Measurements from ENCODE around the gene COL8A2. TPM values are rescaled to one million over a fixed set of nuclear protein-coding genes. Genes with fewer than 3 reads are reported as not detected.
"Not testable (repeated sequence)": the region's sequence is repeated elsewhere in the genome, so short reads cannot be mapped to it uniquely, and the experiment has no call there.

Gene COL8A2
- total and polyA plus RNA-seq, 3 experiments from 2014 or later = 0.07 to 0.18 TPM; not detected in 1

- Mint-ChIP-seq H3K27me3 (no peaks in the 10 kb centered on the region), H3K36me3 (peaks cover 0 to 45% (median 8%) of the 10 kb centered on the region in 3 donors), H3K4me1 (peaks cover 74 to 79% (median 78%) of the 10 kb centered on the region in 3 donors), H3K4me3 (peak overlapping the region; percentile 81 to 90 (median 85)), H3K9me3 (no peaks in the 10 kb centered on the region), H3K27ac (peak overlapping the region; percentile 90 to 99 (median 95))
- ChIA-PET CTCF (interaction anchor here (1.1 to 15.1 kb wide), 8 partner anchors 9 to 145 kb away, joined by 3 to 113 read pairs (median 4); partner anchors contain the start of genes SH3D21 and TRAPPC3), POLR2A (interaction anchor here (1.1 to 3.1 kb wide), 3 partner anchors 11 to 63 kb away, joined by 3 to 43 read pairs (median 19); partner anchors contain the start of genes THRAP3 and TRAPPC3)
- Histone ChIP-seq H3K36me3 (ENCODE audit: insufficient read depth, low read length) (no peaks in the 10 kb centered on the region), H3K9me3 (ENCODE audit: low read length) (no peaks in the 10 kb centered on the region), H3K4me3 (ENCODE audit: low read length) (peak overlapping the region; percentile 78), H3K27me3 (ENCODE audit: insufficient read depth, low read length, poor library complexity, severe bottlenecking) (no peaks in the 10 kb centered on the region), H3K27ac (ENCODE audit: low read depth, low read length) (peak overlapping the region; percentile 87), H3K4me1 (ENCODE audit: insufficient read depth, low read length) (peaks cover 75% of the 10 kb centered on the region)
- peak; percentile 45 to 77 (median 66) for DNase-seq
Observed at GRCh38 chr1:36160949-36161485, 36.0 kb upstream of the COL8A2 start.

DNA sequence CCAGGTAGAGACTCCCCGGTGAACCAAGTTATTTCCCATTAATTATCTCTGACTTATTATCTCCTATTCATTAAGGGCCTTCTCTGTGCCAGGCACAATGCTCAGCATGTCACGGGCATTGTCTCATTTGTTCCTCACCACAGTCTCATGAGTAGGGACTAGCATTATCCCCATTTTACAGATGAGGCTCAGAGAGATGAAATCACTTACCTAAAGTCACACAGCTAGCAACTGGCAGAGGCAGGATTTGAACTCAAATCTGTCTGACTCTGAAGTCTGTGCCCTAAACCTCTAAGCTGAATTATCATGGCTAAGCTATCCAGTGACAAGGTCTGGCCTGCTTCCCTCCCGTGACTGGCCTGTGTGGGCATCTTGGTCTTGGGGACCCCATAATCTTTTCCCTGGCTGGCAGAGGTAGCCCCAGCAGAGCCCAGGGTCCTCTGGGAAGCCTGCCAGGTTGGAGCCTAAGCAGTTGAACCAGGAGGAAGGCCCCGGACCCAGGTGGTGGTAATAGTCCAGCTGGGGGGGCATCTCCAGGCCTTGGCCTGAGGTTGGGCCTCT, 35.4 kb upstream of the COL8A2 start:
- peaks cover 0 to 43% (median 8%) of the 10 kb centered on the region in 3 donors for H3K36me3 Mint-ChIP-seq
- CTCF ChIA-PET = interaction anchor here (1.2 to 15.1 kb wide), 7 partner anchors 10 to 146 kb away, joined by 3 to 113 read pairs (median 5); partner anchors contain the start of genes SH3D21 and TRAPPC3
- DNase-seq = no peak
- Histone ChIP-seq H3K36me3 (ENCODE audit: insufficient read depth, low read length) (no peaks in the 10 kb centered on the region), H3K27me3 (ENCODE audit: insufficient read depth, low read length, poor library complexity, severe bottlenecking) (no peaks in the 10 kb centered on the region), H3K27ac (ENCODE audit: low read depth, low read length) (peak overlapping the region; percentile 87), H3K4me1 (ENCODE audit: insufficient read depth, low read length) (peaks cover 72% of the 10 kb centered on the region), H3K9me3 (ENCODE audit: low read length) (no peaks in the 10 kb centered on the region), H3K4me3 (ENCODE audit: low read length) (peak overlapping the region; percentile 78)
- peak overlapping the region; percentile 62 to 99 (median 95) for H3K27ac Mint-ChIP-seq
- peak overlapping the region; percentile 81 to 90 (median 85) for H3K4me3 Mint-ChIP-seq
- no peaks in the 10 kb centered on the region for H3K27me3 Mint-ChIP-seq
- no peaks in the 10 kb centered on the region for H3K9me3 Mint-ChIP-seq
- H3K4me1 Mint-ChIP-seq = peaks cover 72 to 77% (median 76%) of the 10 kb centered on the region in 3 donors
- POLR2A ChIA-PET = interaction anchor here (1.1 to 3.1 kb wide), 3 partner anchors 10 to 64 kb away, joined by 4 to 43 read pairs (median 19); partner anchors contain the start of genes THRAP3 and TRAPPC3

DNA sequence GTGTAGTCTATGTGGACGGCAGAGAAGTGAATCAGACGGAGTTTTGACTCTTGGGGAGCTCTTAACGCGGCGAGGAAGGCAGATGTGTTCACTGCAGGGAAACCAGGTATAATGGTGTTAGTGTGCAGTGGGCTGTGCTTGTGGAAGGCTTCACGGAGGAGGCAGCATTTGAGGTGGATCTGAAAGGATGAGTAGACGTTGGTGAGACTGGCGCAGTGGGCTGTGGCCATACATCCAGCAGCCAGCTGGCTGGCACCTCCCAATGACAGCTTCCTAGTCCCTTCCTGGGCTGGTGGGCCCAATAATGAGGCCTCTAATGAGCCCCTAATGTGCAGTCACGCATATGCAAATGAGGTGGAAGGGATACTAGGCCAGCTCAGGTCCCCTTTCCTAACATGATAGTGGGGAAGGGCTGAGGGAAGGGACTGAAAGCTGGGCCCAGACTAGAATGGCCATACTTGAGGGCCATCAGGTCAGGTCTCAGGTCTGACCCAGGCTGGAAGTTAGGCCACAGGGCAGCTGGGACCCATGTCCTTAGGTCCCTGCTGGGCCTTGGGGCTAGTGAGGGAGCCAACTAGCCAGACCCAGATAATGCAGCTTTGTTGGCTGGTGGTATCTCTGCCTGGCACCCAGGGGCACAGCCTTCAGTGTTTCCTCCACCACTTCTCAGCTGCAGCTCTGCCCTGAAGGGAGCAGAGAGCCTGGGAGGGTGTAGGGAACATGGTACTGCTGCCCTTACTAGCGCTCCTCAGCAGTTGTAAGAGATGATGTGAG, 34.8 kb upstream of the COL8A2 start:
- peaks cover 74% of the 10 kb centered on the region for H3K4me1 ChIP-seq (ENCODE audit: insufficient read depth, low read length)
- H3K27me3 Mint-ChIP-seq = no peaks in the 10 kb centered on the region
- H3K4me3 ChIP-seq (ENCODE audit: low read length) = peak overlapping the region; percentile 78
- H3K9me3 ChIP-seq (ENCODE audit: low read length) = no peaks in the 10 kb centered on the region
- peaks cover 75 to 81% (median 76%) of the 10 kb centered on the region in 3 donors for H3K4me1 Mint-ChIP-seq
- no peaks in the 10 kb centered on the region for H3K36me3 ChIP-seq (ENCODE audit: insufficient read depth, low read length)
- H3K36me3 Mint-ChIP-seq = peaks cover 0 to 42% (median 7%) of the 10 kb centered on the region in 3 donors
- H3K9me3 Mint-ChIP-seq = no peaks in the 10 kb centered on the region
- ChIA-PET CTCF (interaction anchor here (1.2 to 15.1 kb wide), 7 partner anchors 10 to 123 kb away, joined by 3 to 113 read pairs (median 5); partner anchors contain the start of gene TRAPPC3), POLR2A (interaction anchor here (1.1 to 3.1 kb wide), 3 partner anchors 10 to 64 kb away, joined by 4 to 43 read pairs (median 19); partner anchors contain the start of genes THRAP3 and TRAPPC3)
- peak overlapping the region; percentile 87 for H3K27ac ChIP-seq (ENCODE audit: low read depth, low read length)
- peak overlapping the region; percentile 81 to 90 (median 85) for H3K4me3 Mint-ChIP-seq
- peak overlapping the region; percentile 62 to 99 (median 95) for H3K27ac Mint-ChIP-seq
- DNase-seq = no peak
- H3K27me3 ChIP-seq (ENCODE audit: insufficient read depth, low read length, poor library complexity, severe bottlenecking) = no peaks in the 10 kb centered on the region

DNA sequence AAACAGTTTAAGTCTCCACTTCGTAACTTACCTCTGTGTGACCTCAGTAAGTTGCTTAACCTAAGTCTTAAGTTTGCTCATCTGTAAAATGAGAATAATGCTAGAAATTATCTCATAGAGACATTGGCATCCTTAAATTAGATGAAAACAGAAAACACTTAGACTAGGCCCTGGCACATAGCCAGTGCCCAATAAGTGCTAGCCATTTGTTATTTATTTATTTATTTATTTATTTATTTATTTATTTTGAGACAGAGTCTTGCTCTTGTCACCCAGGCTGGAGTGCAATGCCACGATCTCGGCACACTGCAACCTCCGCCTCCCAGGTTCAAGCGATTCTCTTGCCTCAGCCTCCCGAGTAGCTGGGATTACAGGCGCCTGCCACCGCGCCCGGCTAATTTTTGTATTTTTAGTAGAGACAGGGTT, 33.8 kb upstream of the COL8A2 start:
- not testable (repeated sequence) for H3K27me3 ChIP-seq (ENCODE audit: insufficient read depth, low read length, poor library complexity, severe bottlenecking); H3K36me3 ChIP-seq (ENCODE audit: insufficient read depth, low read length); H3K9me3 ChIP-seq (ENCODE audit: low read length); DNase-seq; H3K27me3 Mint-ChIP-seq; H3K9me3 Mint-ChIP-seq
- Histone ChIP-seq H3K27ac (ENCODE audit: low read depth, low read length) (peak overlapping the region; percentile 21), H3K4me3 (ENCODE audit: low read length) (peak overlapping the region; percentile 85), H3K4me1 (ENCODE audit: insufficient read depth, low read length) (peaks cover 74% of the 10 kb centered on the region)
- ChIA-PET CTCF (interaction anchor here (1.4 to 15.1 kb wide), 4 partner anchors 9 to 28 kb away, joined by 4 to 113 read pairs (median 45); partner anchors contain the start of gene TRAPPC3), POLR2A (interaction anchor here (3.1 kb wide), 1 partner anchor 9 kb away, joined by 43 read pairs; the partner anchor contains the start of gene TRAPPC3)
- H3K4me3 Mint-ChIP-seq = peak overlapping the region; percentile 85 to 97 (median 92)
- peaks cover 0 to 34% (median 0%) of the 10 kb centered on the region in 3 donors for H3K36me3 Mint-ChIP-seq
- H3K27ac Mint-ChIP-seq = peak overlapping the region; percentile 86 to 99 (median 96)
- peaks cover 73 to 80% (median 73%) of the 10 kb centered on the region in 3 donors for H3K4me1 Mint-ChIP-seq

- ChIA-PET CTCF (interaction anchor here (1.0 to 6.0 kb wide), 4 partner anchors 8 to 62 kb away, joined by 3 to 57 read pairs (median 4); no protein-coding TSS in a partner anchor), POLR2A (no interaction called here)
- Mint-ChIP-seq H3K9me3 (no peaks in the 10 kb centered on the region), H3K36me3 (peaks cover 0 to 32% (median 0%) of the 10 kb centered on the region in 3 donors), H3K4me3 (peak overlapping the region; percentile 85 to 97 (median 92)), H3K27ac (peak overlapping the region; percentile 86 to 97 (median 94)), H3K4me1 (peaks cover 74 to 81% (median 74%) of the 10 kb centered on the region in 3 donors), H3K27me3 (no peaks in the 10 kb centered on the region)
- Histone ChIP-seq H3K27me3 (ENCODE audit: insufficient read depth, low read length, poor library complexity, severe bottlenecking) (no peaks in the 10 kb centered on the region), H3K4me3 (ENCODE audit: low read length) (peak overlapping the region; percentile 85), H3K36me3 (ENCODE audit: insufficient read depth, low read length) (no peaks in the 10 kb centered on the region), H3K4me1 (ENCODE audit: insufficient read depth, low read length) (peaks cover 75% of the 10 kb centered on the region), H3K9me3 (ENCODE audit: low read length) (no peaks in the 10 kb centered on the region), H3K27ac (ENCODE audit: low read depth, low read length) (peak overlapping the region; percentile 92)
- DNase-seq = no peak
Observed at GRCh38 chr1:36157973-36158826, 33.2 kb upstream of the COL8A2 start.

DNA sequence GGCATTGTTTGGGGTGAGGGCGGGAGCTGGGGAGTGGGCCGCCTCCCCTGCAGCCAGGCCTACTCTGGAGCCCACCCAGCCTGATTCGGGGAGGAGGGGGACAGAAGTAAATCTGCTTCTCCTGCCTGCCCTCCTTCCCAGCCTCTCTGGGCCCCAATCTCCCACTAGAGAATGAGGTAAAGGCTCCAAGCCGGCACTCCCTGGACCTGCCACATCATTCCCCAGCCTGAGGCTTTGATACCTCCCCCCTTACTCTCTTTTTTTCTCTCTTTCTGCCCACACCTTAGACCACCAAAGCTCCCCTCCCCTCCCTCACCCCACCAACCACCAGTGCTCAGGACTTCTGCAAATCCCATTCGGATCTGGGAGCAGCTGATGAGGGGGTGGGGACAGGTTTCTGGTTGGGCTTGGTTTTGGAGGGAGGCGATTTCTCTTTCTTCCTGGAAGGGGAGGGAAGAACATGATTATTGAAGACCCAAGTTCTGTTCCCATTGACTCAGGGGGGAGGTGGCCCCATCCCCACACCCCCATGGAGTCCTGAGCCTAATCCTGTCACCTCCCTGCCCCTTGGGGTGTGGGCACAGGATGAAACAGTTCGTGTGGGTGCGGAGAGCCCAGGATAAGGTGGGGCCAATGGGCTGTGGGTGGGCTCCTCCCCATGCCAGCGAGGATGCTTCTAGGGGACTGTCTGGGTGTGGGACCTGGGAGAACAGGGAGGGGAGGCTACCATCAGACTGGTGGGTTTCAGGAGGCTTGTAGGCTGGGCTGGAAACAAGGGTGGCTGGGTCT, 32.3 kb upstream of the COL8A2 start:
- Histone ChIP-seq H3K27me3 (ENCODE audit: insufficient read depth, low read length, poor library complexity, severe bottlenecking) (no peaks in the 10 kb centered on the region), H3K9me3 (ENCODE audit: low read length) (no peaks in the 10 kb centered on the region), H3K36me3 (ENCODE audit: insufficient read depth, low read length) (no peaks in the 10 kb centered on the region), H3K27ac (ENCODE audit: low read depth, low read length) (peak overlapping the region; percentile 92), H3K4me3 (ENCODE audit: low read length) (peak overlapping the region; percentile 85), H3K4me1 (ENCODE audit: insufficient read depth, low read length) (peaks cover 75% of the 10 kb centered on the region)
- H3K4me3 Mint-ChIP-seq = peak overlapping the region; percentile 85 to 97 (median 92)
- H3K27me3 Mint-ChIP-seq = no peaks in the 10 kb centered on the region
- H3K9me3 Mint-ChIP-seq = no peaks in the 10 kb centered on the region
- ChIA-PET POLR2A (interaction anchor here (1.3 to 2.1 kb wide), 2 partner anchors 25 to 67 kb away, joined by 4 to 9 read pairs; partner anchors contain the start of gene THRAP3), CTCF (interaction anchor here (1.0 to 6.0 kb wide), 4 partner anchors 8 to 61 kb away, joined by 3 to 57 read pairs (median 4); no protein-coding TSS in a partner anchor)
- peak in 1 of 5 donors; percentile 11 for DNase-seq
- peaks cover 0 to 29% (median 0%) of the 10 kb centered on the region in 3 donors for H3K36me3 Mint-ChIP-seq
- H3K27ac Mint-ChIP-seq = peak overlapping the region; percentile 86 to 97 (median 94)
- H3K4me1 Mint-ChIP-seq = peaks cover 73 to 79% (median 73%) of the 10 kb centered on the region in 3 donors
